Psoas muscle (tissue), 8 donors: ENCODE results near the gene ZBTB39. TPM values are rescaled to one million over a fixed set of nuclear protein-coding genes. Genes with fewer than 3 reads are reported as not detected.
"Not testable (repeated sequence)": the region's sequence is repeated elsewhere in the genome, so short reads cannot be mapped to it uniquely, and the experiment has no call there.

Source experiments
- ATAC-seq, 4 donors: fragments of 200-7000 bp; cut with Tn5 transposase; one replicate each; pipeline ENCODE4 v1.9.1; 2020; ENCODE audit warnings: moderate library complexity in 3 of 4, mild to moderate bottlenecking in 2 of 4
- DNase-seq, 2 donors: peaks; one replicate each; pipeline ENCODE4 v3.0.0-alpha.2; 2020
- H3K27ac ChIP-seq: fragments of 200-600 bp; one replicate; pipeline ENCODE4 v1.8.0; 2022
- H3K27me3 ChIP-seq, 3 donors: fragments of 200-600 bp in 1 of 3; one replicate each; pipeline versions ENCODE4 v1.6.1 to v1.8.0; 2013 to 2022; ENCODE audit warnings: low read length in 2 of 3, mild to moderate bottlenecking in 2 of 3, moderate library complexity in 1 of 3; ENCODE audit not compliant: insufficient read depth in 3 of 3
- H3K36me3 ChIP-seq, 2 donors: fragments of 200-600 bp in 1 of 2; one replicate each; pipeline versions ENCODE4 v1.6.1 to v1.8.0; 2013 to 2022; ENCODE audit warnings: low read depth in 1 of 2, mild to moderate bottlenecking in 1 of 2, moderate library complexity in 1 of 2; ENCODE audit not compliant: insufficient read depth in 1 of 2
- H3K4me1 ChIP-seq: fragments of 200-600 bp; one replicate; pipeline ENCODE4 v1.8.0; 2022
- H3K4me3 ChIP-seq: fragments of 200-600 bp; one replicate; pipeline ENCODE4 v1.8.0; 2022; ENCODE audit warnings: mild to moderate bottlenecking
- H3K9me3 ChIP-seq: fragments of 200-600 bp; one replicate; pipeline ENCODE4 v1.8.0; 2022
- WGBS, 3 donors: extraction: QIAGEN DNeasy Blood & Tissue Kit; methylation state at CpG; one replicate each; pipeline versions ENCODE4 v1.1.6 to v1.1.7; 2013; 5-methylcytosine and 5-hydroxymethylcytosine counted together
- intact Hi-C, 2 donors: fragments of 100-400 bp; cut with DNase I; formaldehyde crosslinking; loops; one replicate each; pipeline versions ENCODE4 v1.11.0 to v1.14.2; 2022
- polyA plus RNA-seq, 3 donors: library from polyadenylated mRNA; stranded (reverse); fragments of 200-250 nt; gene quantifications; one replicate each; pipeline ENCODE4 v1.2.3, GENCODE V29; 2013
- total RNA-seq, 4 donors: library from RNA; stranded (reverse); fragmentation: NEBNext Ultra II Directional in 2 of 4; extraction: Animal tissue kit (Norgen Biotek cat#: 25700) in 2 of 4; gene quantifications; one replicate each; pipeline versions ENCODE4 v1.2.1 to v1.2.4, GENCODE V29; 2021 to 2023
- TF ChIP-seq, protein P1 (sequence below): fragments of 200-600 bp; IDR thresholded peaks from one replicate; pipeline ENCODE4 v1.8.0; 2022; ENCODE audit warnings: antibody characterized with exemption
- donor health status: healthy with polysubstance abuse.
- donor health status: DM: no; HTN: no; CAD: no; lungs with moderate emphysema.
- donor health status: Bipolar disorder and iron deficiency.
- donor health status: healthy.
- donor health status: DM: yes; HTN: yes; CAD: no.
- donor health status: DM: no; HTN: no; CAD: no.
- donor health status: DM: no; HTN: no; CAD: no.
- donor health status: DM: yes; HTN: yes; CAD: no.

The ZBTB39 gene
- total and polyA plus RNA-seq, 7 donors, result 1.2 to 5.2 (median 3.2) TPM

DNA sequence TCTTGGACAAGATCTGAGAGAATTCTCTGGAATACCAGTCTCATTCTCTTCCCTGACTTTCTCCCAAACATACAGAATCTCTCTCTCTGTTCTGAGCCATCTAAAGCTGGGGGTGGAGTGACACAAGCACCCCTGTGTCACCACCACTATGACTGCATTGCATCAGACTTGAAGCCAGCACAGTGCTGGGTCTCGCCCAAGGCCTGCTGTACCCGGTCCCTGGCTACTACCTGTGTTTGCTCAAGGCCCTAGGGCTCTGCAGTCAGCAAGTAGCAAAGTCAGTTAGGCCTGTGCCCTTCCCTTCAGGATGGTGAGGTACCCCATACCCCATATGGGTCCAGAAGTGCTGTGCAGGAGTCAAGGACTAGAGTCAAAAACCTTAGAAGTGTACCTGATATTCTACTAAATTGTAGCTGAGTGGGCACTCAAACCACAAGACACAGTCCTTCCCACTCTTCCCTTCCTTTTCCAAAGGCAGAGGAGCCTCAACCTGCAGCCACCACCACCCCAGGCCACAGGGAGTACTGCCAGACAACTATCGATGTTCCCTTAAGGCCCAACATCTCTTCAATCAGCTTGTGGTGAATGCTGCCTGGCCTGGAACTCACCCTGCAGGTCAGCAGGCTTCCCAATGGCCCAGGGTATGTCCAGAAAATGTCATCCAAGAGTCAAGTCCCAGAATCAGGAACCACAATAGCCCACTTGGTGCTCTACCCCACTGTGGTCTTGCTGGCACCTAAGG is 27.8 kb downstream of the ZBTB39 start:
- TF ChIP-seq, protein P1, sequence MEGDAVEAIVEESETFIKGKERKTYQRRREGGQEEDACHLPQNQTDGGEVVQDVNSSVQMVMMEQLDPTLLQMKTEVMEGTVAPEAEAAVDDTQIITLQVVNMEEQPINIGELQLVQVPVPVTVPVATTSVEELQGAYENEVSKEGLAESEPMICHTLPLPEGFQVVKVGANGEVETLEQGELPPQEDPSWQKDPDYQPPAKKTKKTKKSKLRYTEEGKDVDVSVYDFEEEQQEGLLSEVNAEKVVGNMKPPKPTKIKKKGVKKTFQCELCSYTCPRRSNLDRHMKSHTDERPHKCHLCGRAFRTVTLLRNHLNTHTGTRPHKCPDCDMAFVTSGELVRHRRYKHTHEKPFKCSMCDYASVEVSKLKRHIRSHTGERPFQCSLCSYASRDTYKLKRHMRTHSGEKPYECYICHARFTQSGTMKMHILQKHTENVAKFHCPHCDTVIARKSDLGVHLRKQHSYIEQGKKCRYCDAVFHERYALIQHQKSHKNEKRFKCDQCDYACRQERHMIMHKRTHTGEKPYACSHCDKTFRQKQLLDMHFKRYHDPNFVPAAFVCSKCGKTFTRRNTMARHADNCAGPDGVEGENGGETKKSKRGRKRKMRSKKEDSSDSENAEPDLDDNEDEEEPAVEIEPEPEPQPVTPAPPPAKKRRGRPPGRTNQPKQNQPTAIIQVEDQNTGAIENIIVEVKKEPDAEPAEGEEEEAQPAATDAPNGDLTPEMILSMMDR, result no peak
- Histone ChIP-seq H3K4me3 (no peak overlapping the region), H3K27ac (no peak overlapping the region), H3K9me3 (no peaks in the 10 kb centered on the region), H3K36me3 (peaks cover 0 to 3% of the 10 kb centered on the region in 2 donors), H3K4me1 (no peaks in the 10 kb centered on the region), H3K27me3 (no peaks in the 10 kb centered on the region)
- WGBS, 3 donors, result 84 to 98% (median 91%) methylated on average over 3 of the region's 3 CpGs
- intact Hi-C loops, result no loop called here
- DNase-seq, result no peak
- no peak for ATAC-seq

DNA sequence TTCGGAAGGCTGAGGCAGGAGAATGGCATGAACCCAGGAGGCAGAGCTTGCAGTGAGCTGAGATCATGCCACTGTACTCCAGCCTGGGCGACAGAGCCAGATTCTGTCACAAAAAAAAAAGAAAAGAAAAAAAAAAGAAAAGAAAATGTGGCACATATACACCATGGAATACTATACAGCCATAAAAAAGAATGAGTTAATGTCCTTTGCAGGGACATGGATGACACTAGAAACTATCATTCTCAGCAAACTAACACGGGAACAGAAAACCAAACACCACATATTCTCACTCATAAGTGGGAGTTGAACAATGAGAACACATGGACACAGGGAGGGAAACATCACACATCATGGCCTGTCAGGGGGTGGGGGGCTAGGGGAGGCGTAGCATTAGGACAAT is 29.0 kb downstream of the ZBTB39 start:
- 77 to 91% (median 86%) methylated on average over 4 of the region's 4 CpGs for WGBS, 3 donors
- H3K36me3 ChIP-seq, H3K4me3 ChIP-seq, H3K4me1 ChIP-seq, H3K27ac ChIP-seq, H3K9me3 ChIP-seq, H3K27me3 ChIP-seq, ATAC-seq, DNase-seq, intact Hi-C loops: not testable (repeated sequence)

DNA sequence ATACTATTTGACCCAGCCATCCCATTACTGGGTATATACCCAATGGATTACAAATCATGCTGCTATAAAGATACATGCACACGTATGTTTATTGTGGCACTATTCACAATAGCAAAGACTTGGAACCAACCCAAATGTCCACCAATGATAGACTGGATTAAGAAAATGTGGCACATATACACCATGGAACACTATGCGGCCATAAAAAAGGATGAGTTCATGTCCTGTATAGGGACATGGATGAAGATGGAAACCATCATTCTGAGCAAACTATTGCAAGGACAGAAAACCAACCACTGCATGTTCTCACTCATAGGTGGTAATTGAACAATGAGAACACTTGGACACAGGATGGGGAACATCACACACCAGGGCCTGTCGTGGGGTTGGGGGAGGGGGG is 32.1 kb downstream of the ZBTB39 start:
- H3K36me3 ChIP-seq, H3K4me3 ChIP-seq, ATAC-seq, H3K27ac ChIP-seq, DNase-seq, H3K27me3 ChIP-seq, H3K4me1 ChIP-seq, H3K9me3 ChIP-seq, intact Hi-C loops: not testable (repeated sequence)
- 80 to 88% (median 87%) methylated on average over 3 of the region's 3 CpGs for WGBS, 3 donors

DNA sequence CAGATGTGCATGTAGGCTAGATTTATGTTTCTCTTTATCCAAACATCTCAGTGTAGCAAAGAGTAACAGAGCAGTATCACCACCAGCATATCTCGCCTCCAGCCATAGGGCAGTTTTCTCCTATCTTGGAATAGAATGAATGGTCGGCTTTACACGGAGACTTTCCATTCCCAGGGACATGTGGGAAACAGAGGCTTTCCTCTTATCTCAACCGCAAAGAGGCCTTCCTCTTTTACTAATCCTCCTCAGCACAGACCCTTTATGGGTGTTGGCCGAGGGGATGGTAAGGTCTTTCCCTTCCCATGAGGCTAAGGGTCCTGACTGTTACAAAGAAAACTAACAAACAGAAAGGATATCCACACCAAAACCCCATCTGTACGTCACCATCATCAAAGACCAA is 37.4 kb downstream of the ZBTB39 start:
- H3K9me3 ChIP-seq, H3K4me3 ChIP-seq, DNase-seq, H3K27me3 ChIP-seq, intact Hi-C loops, ATAC-seq, H3K36me3 ChIP-seq, H3K4me1 ChIP-seq, H3K27ac ChIP-seq: not testable (repeated sequence)
- WGBS, 3 donors, result 70 to 81% (median 80%) methylated on average over 6 of the region's 6 CpGs

DNA sequence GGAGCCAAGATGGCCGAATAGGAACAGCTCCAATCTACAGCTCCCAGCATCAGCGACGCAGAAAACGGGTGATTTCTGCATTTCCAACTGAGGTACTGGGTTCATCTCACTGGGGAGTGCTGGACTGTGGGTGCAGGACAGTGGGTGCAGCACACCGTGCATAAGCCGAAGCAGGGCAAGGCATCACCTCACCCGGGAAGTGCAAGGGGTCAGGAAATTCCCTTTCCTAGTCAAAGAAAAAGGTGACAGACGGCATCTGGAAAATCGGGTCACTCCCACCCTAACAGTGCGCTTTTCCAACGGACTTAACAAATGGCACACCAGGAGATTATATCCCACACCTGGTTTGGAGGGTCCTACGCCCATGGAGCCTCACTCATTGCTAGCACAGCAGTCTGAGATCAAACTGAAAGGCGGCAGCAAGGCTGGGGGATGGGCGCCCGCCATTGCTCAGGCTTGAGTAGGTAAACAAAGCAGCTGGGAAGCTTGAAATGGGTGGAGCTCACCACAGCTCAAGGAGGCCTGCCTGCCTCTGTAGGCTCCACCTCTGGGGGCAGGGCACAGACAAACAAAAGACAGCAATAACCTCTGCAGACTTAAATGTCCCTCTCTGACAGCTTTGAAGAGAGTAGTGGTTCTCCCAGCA is 40.2 kb downstream of the ZBTB39 start:
- H3K4me1 ChIP-seq, H3K27me3 ChIP-seq, H3K36me3 ChIP-seq, intact Hi-C loops, H3K4me3 ChIP-seq, H3K9me3 ChIP-seq, DNase-seq, H3K27ac ChIP-seq, ATAC-seq: not testable (repeated sequence)
- 87 to 95% (median 91%) methylated on average over 15 of the region's 15 CpGs for WGBS, 3 donors

DNA sequence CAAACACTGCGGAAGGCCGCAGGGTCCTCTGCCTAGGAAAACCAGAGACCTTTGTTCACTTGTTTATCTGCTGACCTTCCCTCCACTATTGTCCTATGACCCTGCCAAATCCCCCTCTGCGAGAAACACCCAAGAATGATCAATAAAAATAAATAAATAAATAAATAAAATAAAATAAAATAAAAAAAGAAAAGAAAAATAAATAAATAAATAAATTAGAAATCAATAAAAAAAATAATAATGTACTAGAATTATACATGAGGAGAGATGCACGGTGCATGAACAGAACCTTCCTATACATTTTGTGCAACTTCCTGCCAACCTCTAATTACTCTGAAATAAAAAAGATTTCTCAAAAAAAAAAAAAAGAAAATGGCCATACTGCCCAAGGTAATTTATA is 41.2 kb downstream of the ZBTB39 start:
- 95 to 99% (median 95%) methylated on average over 3 to 4 of the region's 4 CpGs for whole genome bisulfite sequencing, 3 donors
- H3K27me3 ChIP-seq, H3K36me3 ChIP-seq, intact Hi-C loops, H3K4me3 ChIP-seq, H3K9me3 ChIP-seq, H3K4me1 ChIP-seq, DNase-seq, ATAC-seq, H3K27ac ChIP-seq: not testable (repeated sequence)

DNA sequence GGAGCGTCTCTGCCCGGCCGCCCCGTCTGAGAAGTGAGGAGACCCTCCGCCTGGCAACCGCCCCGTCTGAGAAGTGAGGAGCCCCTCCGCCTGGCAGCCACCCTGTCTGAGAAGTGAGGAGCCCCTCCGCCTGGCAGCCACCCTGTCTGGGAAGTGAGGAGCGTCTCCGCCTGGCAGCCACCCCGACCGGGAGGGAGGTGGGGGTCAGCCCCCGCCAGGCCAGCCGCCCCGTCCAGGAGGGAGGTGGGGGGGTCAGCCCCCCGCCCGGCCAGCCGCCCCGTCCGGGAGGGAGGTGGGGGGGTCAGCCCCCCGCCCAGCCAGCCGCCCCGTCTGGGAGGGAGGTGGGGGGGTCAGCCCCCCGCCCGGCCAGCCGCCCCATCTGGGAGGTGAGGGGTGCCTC is 42.8 kb downstream of the ZBTB39 start:
- H3K4me1 ChIP-seq, intact Hi-C loops, H3K36me3 ChIP-seq, H3K4me3 ChIP-seq, H3K27me3 ChIP-seq, DNase-seq, ATAC-seq, H3K9me3 ChIP-seq, H3K27ac ChIP-seq: not testable (repeated sequence)
- 88 to 96% methylated on average over 5 to 19 of the region's 27 CpGs; no CpG with 5 or more reads in 1 of the 3 donors for WGBS, 3 donors

DNA sequence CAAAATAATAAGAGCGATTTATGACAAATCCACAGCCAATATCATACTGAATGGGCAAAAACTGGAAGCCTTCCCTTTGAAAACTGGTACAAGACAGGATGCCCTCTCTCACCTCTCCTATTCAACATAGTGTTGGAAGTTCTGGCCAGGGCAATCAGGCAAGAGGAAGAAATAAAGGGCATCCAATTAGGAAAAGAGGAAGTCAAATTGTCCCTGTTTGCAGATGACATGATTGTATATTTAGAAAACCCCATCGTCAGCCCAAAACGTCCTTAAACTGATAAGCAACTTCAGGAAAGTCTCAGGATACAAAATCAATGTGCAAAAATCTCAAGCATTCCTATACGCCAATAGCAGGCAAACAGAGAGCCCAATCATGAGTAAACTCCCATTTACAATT is 44.1 kb downstream of the ZBTB39 start:
- H3K4me3 ChIP-seq, H3K4me1 ChIP-seq, H3K27me3 ChIP-seq, H3K27ac ChIP-seq, H3K36me3 ChIP-seq, DNase-seq, intact Hi-C loops, ATAC-seq, H3K9me3 ChIP-seq: not testable (repeated sequence)
- 64 to 71% (median 66%) methylated on average over 4 of the region's 4 CpGs for WGBS, 3 donors
